Left lobe of liver (tissue), 2 donors: Measurements from ENCODE around the gene NPM3. TPM values are rescaled to one million over a fixed set of nuclear protein-coding genes. Genes with fewer than 3 reads are reported as not detected.

Experiments used
- ATAC-seq: fragments of 200-7000 bp; cut with Tn5 transposase; one replicate; pipeline ENCODE4 v1.9.1; 2020; ENCODE audit warnings: mild to moderate bottlenecking, moderate library complexity
- DNase-seq: peaks from one replicate; pipeline ENCODE4 v3.0.0-alpha.2; 2020; ENCODE audit warnings: low spot score
- total RNA-seq: library from RNA; stranded (reverse); gene quantifications from one replicate; pipeline ENCODE4 v1.2.1, GENCODE V29; 2021
- donor health status: DM: no; HTN: no; CAD: no; lungs with moderate emphysema.
- donor health status: DM: no; HTN: yes; CAD: no.

Gene NPM3, protein sequence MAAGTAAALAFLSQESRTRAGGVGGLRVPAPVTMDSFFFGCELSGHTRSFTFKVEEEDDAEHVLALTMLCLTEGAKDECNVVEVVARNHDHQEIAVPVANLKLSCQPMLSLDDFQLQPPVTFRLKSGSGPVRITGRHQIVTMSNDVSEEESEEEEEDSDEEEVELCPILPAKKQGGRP
- 7.2 TPM for total RNA-seq

- DNase-seq = peak; percentile 80
- peak; percentile 63 for ATAC-seq
These were observed at the start of gene NPM3 for GRCh38 chr10:101782811-101783735. TSS of gene NPM3 (minus strand) at chr10:101783446. CDS start at chr10:101783390, 56 bp downstream.

GRCh38 chr10:101832325-101832771 lies 49.1 kb upstream of the NPM3 start:
- DNase-seq (no peak), ATAC-seq (no peak)

- no peak for ATAC-seq
- no peak for DNase-seq
These were observed 48.0 kb upstream of the NPM3 start for GRCh38 chr10:101831169-101831811.

- ATAC-seq (peak; percentile 89), DNase-seq (peak; percentile 87)
These were observed 47.3 kb upstream of the NPM3 start for GRCh38 chr10:101830322-101831168.

- ATAC-seq (no peak), DNase-seq (no peak)
These were observed 46.5 kb upstream of the NPM3 start for GRCh38 chr10:101829561-101830315.

GRCh38 chr10:101828766-101829551 lies 45.7 kb upstream of the NPM3 start:
- no peak for ATAC-seq
- DNase-seq = no peak

DNA sequence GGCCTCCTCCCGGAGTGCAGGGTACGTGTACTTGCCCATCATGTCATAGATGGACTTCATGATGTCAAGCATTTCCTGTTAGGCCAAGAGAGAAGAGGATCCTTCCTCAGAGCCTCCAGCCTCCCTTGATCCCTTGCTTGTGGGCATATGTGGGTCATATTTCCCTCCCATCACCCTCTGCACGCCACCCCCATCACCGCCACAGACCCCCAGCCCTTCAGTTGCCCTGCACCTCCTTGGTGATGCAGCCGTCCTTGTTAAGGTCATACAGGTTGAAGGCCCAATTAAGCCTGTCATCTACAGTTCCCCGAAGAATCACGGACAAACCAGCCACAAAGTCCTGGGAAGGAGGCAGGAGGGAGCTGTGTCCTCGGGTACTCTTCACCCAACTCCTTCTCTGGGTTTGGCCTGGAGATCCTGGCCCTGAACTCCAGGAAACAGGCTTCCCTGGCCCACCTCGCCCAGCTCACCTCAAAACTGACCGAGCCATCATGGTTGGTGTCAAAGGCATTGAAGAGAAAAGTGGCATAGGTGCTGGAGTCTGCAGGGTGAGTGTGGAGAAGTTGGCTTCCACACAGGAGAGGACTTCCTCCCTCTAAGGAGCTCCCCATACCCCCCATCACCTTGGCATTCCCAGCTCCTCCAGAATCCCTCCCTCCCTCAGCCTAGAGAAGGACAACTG lies 44.8 kb upstream of the NPM3 start:
- DNase-seq = no peak
- ATAC-seq = no peak

- DNase-seq (no peak), ATAC-seq (no peak)
These were observed 43.7 kb upstream of the NPM3 start for GRCh38 chr10:101826852-101827434.

GRCh38 chr10:101824736-101825135 lies 41.5 kb upstream of the NPM3 start:
- DNase-seq (no peak), ATAC-seq (no peak)

DNA sequence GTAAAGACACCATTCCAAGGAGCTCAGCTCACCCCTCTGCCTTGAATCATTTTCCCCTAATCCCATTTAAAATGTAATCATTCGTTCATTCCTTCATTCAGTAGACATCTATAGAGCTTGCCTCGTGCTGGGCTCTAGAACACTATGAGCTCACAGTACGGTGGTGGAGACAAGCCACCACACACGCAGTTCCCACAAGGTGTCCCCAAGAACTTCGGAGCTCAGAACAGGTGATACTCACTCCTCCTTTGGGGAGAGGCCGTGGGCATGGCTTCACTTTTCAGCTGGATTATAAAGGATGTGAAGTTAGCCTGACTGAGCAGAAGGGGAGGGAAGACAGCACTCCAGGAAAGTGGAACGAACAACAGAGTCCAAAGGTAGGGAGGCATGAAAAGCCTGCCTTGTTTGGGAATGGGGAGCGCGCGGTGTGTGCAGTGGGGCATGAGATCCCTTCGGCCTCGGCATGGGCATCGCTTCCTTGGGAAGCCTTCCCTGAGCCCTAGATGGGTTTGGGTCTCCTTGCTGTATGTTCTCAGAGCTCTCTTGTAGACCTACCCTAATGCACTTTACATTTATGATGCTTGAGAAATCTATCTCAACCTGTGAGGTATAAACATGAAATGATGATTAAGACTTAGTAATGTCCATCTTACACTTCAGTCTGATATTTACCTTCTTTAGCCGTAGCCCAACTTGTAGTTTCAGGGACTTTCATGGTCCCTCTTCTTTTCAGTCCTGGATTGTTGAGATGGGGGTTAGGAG lies 35.8 kb upstream of the NPM3 start:
- peak; percentile 34 for ATAC-seq
- peak; percentile 55 for DNase-seq

GRCh38 chr10:101818119-101818871 lies 35.0 kb upstream of the NPM3 start, which contains the start of gene OGA:
TSS of gene OGA (minus strand) at chr10:101818444. CDS start at chr10:101818022, 422 bp downstream.
- peak; percentile 98 for DNase-seq
- peak; percentile 90 for ATAC-seq

- peak; percentile 72 for DNase-seq
- ATAC-seq = peak; percentile 4
These were observed 34.3 kb upstream of the NPM3 start for GRCh38 chr10:101817337-101818118.

- no peak for ATAC-seq
These were observed 33.7 kb upstream of the NPM3 start for GRCh38 chr10:101816913-101817336.

GRCh38 chr10:101816376-101816775 lies 33.1 kb upstream of the NPM3 start:
- DNase-seq (no peak), ATAC-seq (no peak)

More at GRCh38 chr10:101816913-101817336, 33.7 kb upstream of the NPM3 start:
- DNase-seq = no peak

DNA sequence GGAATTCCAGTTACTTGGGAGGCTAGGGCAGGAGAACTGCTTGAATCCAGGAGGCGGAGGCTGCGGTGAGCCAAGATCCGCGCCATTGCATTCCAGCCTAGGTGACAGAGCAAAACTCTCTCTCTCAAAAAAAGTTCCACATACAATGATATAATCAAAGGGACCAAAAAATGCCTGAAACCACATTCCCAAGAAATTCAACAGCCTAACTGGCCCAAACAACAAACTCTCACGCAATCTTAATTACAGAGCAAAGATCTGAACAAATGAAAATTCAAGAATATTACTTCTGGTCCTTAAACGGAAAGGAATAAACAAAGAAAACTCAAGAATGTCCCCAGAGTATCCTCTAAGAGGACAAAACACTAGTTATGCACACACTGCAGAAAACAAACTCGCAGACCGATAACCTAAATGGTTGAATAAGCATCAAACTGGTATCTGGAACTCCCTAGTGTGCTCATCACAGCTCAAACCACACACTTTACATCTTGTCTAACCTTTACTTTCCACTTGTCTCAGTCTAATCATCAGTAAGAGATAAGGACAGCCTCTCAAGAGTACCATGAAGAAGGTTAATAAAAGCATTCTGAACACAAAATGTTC lies 31.3 kb upstream of the NPM3 start:
- ATAC-seq (no peak), DNase-seq (peak; percentile 28)
